ENCODE data around the gene NDUFS6.
"Not testable (repeated sequence)": the region's sequence is repeated elsewhere in the genome, so short reads cannot be mapped to it uniquely, and the experiment has no call there.

The NDUFS6 gene

DNA sequence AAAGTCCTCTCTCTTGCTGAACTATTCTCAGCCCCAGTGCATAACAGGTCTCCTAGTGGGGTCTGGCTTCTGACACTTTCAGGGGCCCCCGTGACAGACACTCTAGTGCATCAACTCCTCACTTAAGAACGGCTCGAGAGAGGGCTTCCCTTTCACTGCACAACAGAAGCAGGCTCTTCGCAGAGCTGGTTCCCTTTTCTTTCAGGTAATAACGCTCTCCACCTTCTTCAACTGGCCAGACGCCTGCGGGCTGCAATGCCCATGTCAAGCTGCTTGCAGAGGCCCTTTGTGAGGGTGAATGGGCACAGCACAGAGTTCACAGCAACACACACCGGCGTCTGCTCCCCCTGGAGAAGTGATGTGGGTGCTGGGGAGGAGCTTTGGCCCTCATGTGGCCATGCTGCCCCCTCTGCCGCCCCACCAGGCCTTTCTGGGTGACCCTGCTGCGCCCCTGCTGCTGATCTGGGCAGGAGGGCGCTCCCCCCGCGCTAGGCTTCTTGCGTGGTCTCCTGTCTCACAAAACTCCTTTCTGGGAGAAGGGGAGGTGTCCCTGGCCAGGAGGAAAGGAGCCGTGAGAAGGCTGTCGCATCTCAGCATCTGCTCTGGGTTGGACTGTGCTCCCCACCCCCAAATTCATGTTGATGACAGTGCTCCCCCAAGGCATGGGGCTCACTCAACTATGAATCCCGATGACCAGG is 4.0 kb upstream of the NDUFS6 start:
- Histone ChIP-seq H2AK5ac (ENCODE audit: low read depth, low read length) (no peak overlapping the region), H3K9me3 (replicated peaks in 1 of 2; ENCODE audit: control insufficient read depth in 2 of 2, insufficient read depth in 1 of 2, low read depth in 1 of 2, low read length in 2 of 2) (no peaks in the 10 kb centered on the region), H3K9ac (ENCODE audit: low read depth, low read length, poor library complexity) (no peak overlapping the region)

DNA sequence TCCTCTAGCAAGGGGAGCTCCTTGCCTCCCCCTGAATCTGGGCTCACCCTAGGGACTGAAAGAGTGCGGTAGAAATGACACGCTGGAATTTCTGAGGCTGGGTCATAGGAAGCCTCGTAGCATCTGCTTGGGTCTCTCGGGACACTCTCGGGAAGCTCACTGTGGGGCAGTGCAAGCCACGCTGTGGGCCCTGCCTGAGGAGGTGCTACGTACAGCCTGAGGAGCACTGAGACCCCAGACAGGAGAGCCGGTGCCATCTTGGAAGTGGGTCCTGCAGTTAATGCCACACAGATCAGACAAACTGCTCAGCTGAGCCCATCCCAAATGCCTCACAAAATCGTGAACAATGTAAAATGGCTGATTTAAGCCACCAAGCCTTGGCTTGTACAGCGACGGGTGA is 3.4 kb upstream of the NDUFS6 start:
- Histone ChIP-seq H3K18ac (ENCODE audit: low read length) (no peak overlapping the region), H2AFZ (ENCODE audit: low read length) (no peak overlapping the region), H3K79me1 (ENCODE audit: low read depth, low read length) (peaks cover 11% of the 10 kb centered on the region), H3K27me3 (ENCODE audit: control insufficient read depth in 3 of 3, insufficient read depth in 3 of 3, low read depth in 1 of 3, low read length in 3 of 3) (no peaks in the 10 kb centered on the region), H3K23ac (ENCODE audit: low read depth, low read length, poor library complexity) (peak overlapping the region; percentile 43), H3K36me3 (replicated peaks in 1 of 2; ENCODE audit: control insufficient read depth in 2 of 2, insufficient read depth in 2 of 2, low read length in 2 of 2) (peaks cover 17 to 38% of the 10 kb centered on the region in 2 donors), H3K14ac (ENCODE audit: low read length) (no peak overlapping the region), H2BK5ac (ENCODE audit: low read length) (no peak overlapping the region), H4K8ac (ENCODE audit: low read depth, low read length) (no peak overlapping the region), H3K4me3 (ENCODE audit: low read length in 2 of 2) (no peak overlapping the region), H3K27ac (replicated peaks; ENCODE audit: low read length) (no peak overlapping the region), H2BK12ac (ENCODE audit: low read length) (no peak overlapping the region), H3K4me2 (ENCODE audit: insufficient read depth, low read length, poor library complexity, severe bottlenecking) (no peak overlapping the region), H3K4me1 (ENCODE audit: control insufficient read depth in 2 of 2, insufficient read depth in 1 of 2, low read depth in 1 of 2, low read length in 2 of 2) (peaks cover 5 to 6% of the 10 kb centered on the region in 2 donors), H2BK15ac (ENCODE audit: low read length) (no peak overlapping the region), H3K4ac (ENCODE audit: low read length) (no peak overlapping the region), H4K91ac (ENCODE audit: low read depth, low read length, poor library complexity) (no peak overlapping the region), H2AK5ac (ENCODE audit: low read depth, low read length) (no peak overlapping the region), H3K9ac (ENCODE audit: low read depth, low read length, poor library complexity) (no peak overlapping the region), H2BK120ac (ENCODE audit: low read depth, low read length) (no peak overlapping the region), H3K9me3 (replicated peaks in 1 of 2; ENCODE audit: control insufficient read depth in 2 of 2, insufficient read depth in 1 of 2, low read depth in 1 of 2, low read length in 2 of 2) (no peaks in the 10 kb centered on the region)
- no CpG with 5 or more reads among the region's 11 CpGs for WGBS, 2 donors (ENCODE audit: extremely low coverage in 2 of 2, insufficient read length in 2 of 2, insufficient replicate concordance in 1 of 2)
- no peak for DNase-seq (ENCODE audit: low spot score)

More for the DNA sequence above, 4.0 kb upstream of the NDUFS6 start:
- WGBS, 2 donors (ENCODE audit: extremely low coverage in 2 of 2, insufficient read length in 2 of 2, insufficient replicate concordance in 1 of 2), result no CpG with 5 or more reads among the region's 18 CpGs
- no peak overlapping the region for H3K27ac ChIP-seq (replicated peaks; ENCODE audit: low read length)
- H4K8ac ChIP-seq (ENCODE audit: low read depth, low read length), result no peak overlapping the region
- no peak for DNase-seq (ENCODE audit: low spot score)
- no peak overlapping the region for H3K14ac ChIP-seq (ENCODE audit: low read length)
- H3K4me3 ChIP-seq (ENCODE audit: low read length in 2 of 2), result no peak overlapping the region
- no peak overlapping the region for H2BK12ac ChIP-seq (ENCODE audit: low read length)
- no peaks in the 10 kb centered on the region for H3K27me3 ChIP-seq (ENCODE audit: control insufficient read depth in 3 of 3, insufficient read depth in 3 of 3, low read depth in 1 of 3, low read length in 3 of 3)
- H3K23ac ChIP-seq (ENCODE audit: low read depth, low read length, poor library complexity), result no peak overlapping the region
- H2BK5ac ChIP-seq (ENCODE audit: low read length), result no peak overlapping the region
- no peak overlapping the region for H3K4ac ChIP-seq (ENCODE audit: low read length)
- no peak overlapping the region for H2AFZ ChIP-seq (ENCODE audit: low read length)
- H3K79me1 ChIP-seq (ENCODE audit: low read depth, low read length), result peaks cover 11% of the 10 kb centered on the region
- no peak overlapping the region for H2BK15ac ChIP-seq (ENCODE audit: low read length)
- H4K91ac ChIP-seq (ENCODE audit: low read depth, low read length, poor library complexity), result no peak overlapping the region
- peaks cover 5% of the 10 kb centered on the region in 2 donors for H3K4me1 ChIP-seq (ENCODE audit: control insufficient read depth in 2 of 2, insufficient read depth in 1 of 2, low read depth in 1 of 2, low read length in 2 of 2)
- no peak overlapping the region for H3K18ac ChIP-seq (ENCODE audit: low read length)
- no peak overlapping the region for H3K4me2 ChIP-seq (ENCODE audit: insufficient read depth, low read length, poor library complexity, severe bottlenecking)
- H3K36me3 ChIP-seq (replicated peaks in 1 of 2; ENCODE audit: control insufficient read depth in 2 of 2, insufficient read depth in 2 of 2, low read length in 2 of 2), result peaks cover 16 to 32% of the 10 kb centered on the region in 2 donors
- H2BK120ac ChIP-seq (ENCODE audit: low read depth, low read length), result no peak overlapping the region

DNA sequence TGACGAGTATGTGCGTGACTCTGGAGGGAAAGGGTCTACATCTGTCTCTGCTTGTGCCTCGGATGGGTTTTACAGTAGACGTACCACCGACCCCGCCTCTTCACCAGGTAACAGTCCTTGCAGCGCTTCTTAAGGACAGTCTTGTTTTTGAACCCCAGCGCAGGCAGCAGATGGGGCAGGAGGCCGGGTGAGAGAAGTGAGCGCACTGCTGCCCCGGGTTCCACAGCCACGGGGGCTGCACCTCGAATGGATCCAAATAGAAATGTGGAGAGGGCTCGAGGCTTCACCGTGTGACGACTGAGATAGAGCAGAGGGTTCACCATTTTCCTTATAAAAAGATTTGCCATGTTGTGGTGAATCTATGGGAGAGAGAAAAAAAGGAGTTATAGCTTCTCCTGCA is 2.6 kb upstream of the NDUFS6 start:
- DNase-seq (ENCODE audit: low spot score); H3K23ac ChIP-seq (ENCODE audit: low read depth, low read length, poor library complexity); H4K8ac ChIP-seq (ENCODE audit: low read depth, low read length); H2BK120ac ChIP-seq (ENCODE audit: low read depth, low read length); H3K18ac ChIP-seq (ENCODE audit: low read length); H3K9ac ChIP-seq (ENCODE audit: low read depth, low read length, poor library complexity); H3K14ac ChIP-seq (ENCODE audit: low read length); H3K27ac ChIP-seq (replicated peaks; ENCODE audit: low read length); H2AFZ ChIP-seq (ENCODE audit: low read length); H3K4me1 ChIP-seq (ENCODE audit: control insufficient read depth in 2 of 2, insufficient read depth in 1 of 2, low read depth in 1 of 2, low read length in 2 of 2); H2BK5ac ChIP-seq (ENCODE audit: low read length); H3K9me3 ChIP-seq (replicated peaks in 1 of 2; ENCODE audit: control insufficient read depth in 2 of 2, insufficient read depth in 1 of 2, low read depth in 1 of 2, low read length in 2 of 2); H3K27me3 ChIP-seq (ENCODE audit: control insufficient read depth in 3 of 3, insufficient read depth in 3 of 3, low read depth in 1 of 3, low read length in 3 of 3); H4K91ac ChIP-seq (ENCODE audit: low read depth, low read length, poor library complexity); H2BK15ac ChIP-seq (ENCODE audit: low read length); H3K4ac ChIP-seq (ENCODE audit: low read length); H2BK12ac ChIP-seq (ENCODE audit: low read length): not testable (repeated sequence)
- Histone ChIP-seq H3K79me1 (ENCODE audit: low read depth, low read length) (peaks cover 13% of the 10 kb centered on the region), H2AK5ac (ENCODE audit: low read depth, low read length) (peak overlapping the region; percentile 95), H3K36me3 (replicated peaks in 1 of 2; ENCODE audit: control insufficient read depth in 2 of 2, insufficient read depth in 2 of 2, low read length in 2 of 2) (peaks cover 22 to 45% of the 10 kb centered on the region in 2 donors), H3K4me3 (ENCODE audit: low read length in 2 of 2) (peak overlapping the region in 1 of 2 donors; percentile 90), H3K4me2 (ENCODE audit: insufficient read depth, low read length, poor library complexity, severe bottlenecking) (peak overlapping the region; percentile 75)
- no CpG with 5 or more reads among the region's 16 CpGs for WGBS, 2 donors (ENCODE audit: extremely low coverage in 2 of 2, insufficient read length in 2 of 2, insufficient replicate concordance in 1 of 2)

GRCh38 chr5:1799110-1799601 is 2.1 kb upstream of the NDUFS6 start:
- H2BK12ac ChIP-seq (ENCODE audit: low read length), result no peak overlapping the region

More at GRCh38 chr5:1799110-1799601, 2.1 kb upstream of the NDUFS6 start:
- Histone ChIP-seq H4K8ac (ENCODE audit: low read depth, low read length) (no peak overlapping the region), H2BK120ac (ENCODE audit: low read depth, low read length) (peak overlapping the region; percentile 77), H3K4me1 (ENCODE audit: control insufficient read depth in 2 of 2, insufficient read depth in 1 of 2, low read depth in 1 of 2, low read length in 2 of 2) (peaks cover 5 to 7% of the 10 kb centered on the region in 2 donors), H2AFZ (ENCODE audit: low read length) (peak overlapping the region; percentile 90), H3K79me1 (ENCODE audit: low read depth, low read length) (peaks cover 14% of the 10 kb centered on the region), H3K27ac (replicated peaks; ENCODE audit: low read length) (no peak overlapping the region), H3K4ac (ENCODE audit: low read length) (no peak overlapping the region), H3K14ac (ENCODE audit: low read length) (no peak overlapping the region), H3K36me3 (replicated peaks in 1 of 2; ENCODE audit: control insufficient read depth in 2 of 2, insufficient read depth in 2 of 2, low read length in 2 of 2) (peaks cover 27 to 51% of the 10 kb centered on the region in 2 donors), H4K91ac (ENCODE audit: low read depth, low read length, poor library complexity) (no peak overlapping the region), H3K18ac (ENCODE audit: low read length) (peak overlapping the region; percentile 93), H2BK5ac (ENCODE audit: low read length) (peak overlapping the region; percentile 66), H3K4me2 (ENCODE audit: insufficient read depth, low read length, poor library complexity, severe bottlenecking) (peak overlapping the region; percentile 75), H2BK15ac (ENCODE audit: low read length) (no peak overlapping the region), H3K4me3 (ENCODE audit: low read length in 2 of 2) (peak overlapping the region; percentile 90 to 92), H2AK5ac (ENCODE audit: low read depth, low read length) (peak overlapping the region; percentile 95), H3K9ac (ENCODE audit: low read depth, low read length, poor library complexity) (peak overlapping the region; percentile 94), H3K23ac (ENCODE audit: low read depth, low read length, poor library complexity) (peak overlapping the region; percentile 94), H3K9me3 (replicated peaks in 1 of 2; ENCODE audit: control insufficient read depth in 2 of 2, insufficient read depth in 1 of 2, low read depth in 1 of 2, low read length in 2 of 2) (no peaks in the 10 kb centered on the region), H3K27me3 (ENCODE audit: control insufficient read depth in 3 of 3, insufficient read depth in 3 of 3, low read depth in 1 of 3, low read length in 3 of 3) (no peaks in the 10 kb centered on the region)
- WGBS, 2 donors (ENCODE audit: extremely low coverage in 2 of 2, insufficient read length in 2 of 2, insufficient replicate concordance in 1 of 2), result no CpG with 5 or more reads among the region's 35 CpGs
- no peak for DNase-seq (ENCODE audit: low spot score)
